Astrocyte of the spinal cord (primary cell): Measurements from ENCODE around the gene CCDC71L.
A peak's percentile ranks its signal among the peaks of the same experiment; 100 is the strongest.

Experiments used
- DNase-seq: peaks from one replicate; pipeline ENCODE4 v3.0.0; 2011; ENCODE audit warnings: low read depth, low spot score
- H3K4me3 ChIP-seq: 2 replicates; pipeline ENCODE4 v1.5.1; 2011; ENCODE audit warnings: low read depth, mild to moderate bottlenecking, low read length, moderate library complexity
- CTCF ChIP-seq: IDR thresholded peaks from 2 replicates; pipeline ENCODE4 v1.5.1; 2012; ENCODE audit warnings: low read depth, mild to moderate bottlenecking, low read length, inconsistent platforms
- in situ Hi-C: cut with HindIII; loops from 2 replicates; pipeline ENCODE4 v1.10.0; 2017; ENCODE audit warnings: low sequenced_read_pairs

Gene CCDC71L

GRCh38 chr7:106666353-106666752 lies 5.4 kb upstream of the CCDC71L start:
- DNase-seq = no peak
- no peak overlapping the region for H3K4me3 ChIP-seq
- in situ Hi-C loops = no loop called here
- no peak for TF ChIP-seq CTCF

GRCh38 chr7:106664343-106664742 lies 3.4 kb upstream of the CCDC71L start:
- no peak for TF ChIP-seq CTCF
- in situ Hi-C loops = no loop called here

GRCh38 chr7:106659963-106660861 lies 746 bp downstream of the CCDC71L start:
- DNase-seq = peak; percentile 82
- peak overlapping the region; percentile 88 for H3K4me3 ChIP-seq
- in situ Hi-C loops = no loop called here
- TF ChIP-seq CTCF = peak; percentile 71

More at GRCh38 chr7:106664343-106664742, 3.4 kb upstream of the CCDC71L start:
- no peak overlapping the region for H3K4me3 ChIP-seq
- DNase-seq = no peak

GRCh38 chr7:106659166-106659962 lies 1.6 kb downstream of the CCDC71L start:
- in situ Hi-C loops = no loop called here
- peak; percentile 14 for DNase-seq
- H3K4me3 ChIP-seq = peak overlapping the region; percentile 88
- TF ChIP-seq CTCF = no peak

- H3K4me3 ChIP-seq = peak overlapping the region; percentile 88
- TF ChIP-seq CTCF = no peak
- no peak for DNase-seq
- in situ Hi-C loops = no loop called here
Observed at GRCh38 chr7:106658316-106659165, 2.4 kb downstream of the CCDC71L start.
